ENCODE measurements around the gene AGMO. TPM values are rescaled to one million over a fixed set of nuclear protein-coding genes. Genes with fewer than 3 reads are reported as not detected.

Gene AGMO
- total RNA-seq, 1 experiment from 2014 or later, result 13.2 TPM

- no TSS peak for BruUV-seq (replicated peaks)
- H3K27me3 Mint-ChIP-seq (ENCODE audit: unreplicated experiment), result no peaks in the 10 kb centered on the region
- intact Hi-C loops (cut with micrococcal nuclease; ENCODE audit: unreplicated experiment), result no loop called here
- no peak for TF ChIP-seq CTCF (IDR thresholded peaks at IDR 0.05; ENCODE audit: unreplicated experiment)
- DNase-seq, result no peak
- H3K36me3 Mint-ChIP-seq (ENCODE audit: insufficient read depth, unreplicated experiment), result no peaks in the 10 kb centered on the region
- H3K4me1 Mint-ChIP-seq (ENCODE audit: low read depth, unreplicated experiment), result no peaks in the 10 kb centered on the region
- H3K27ac Mint-ChIP-seq (ENCODE audit: unreplicated experiment), result no peak overlapping the region
- CTCF ChIA-PET, result interaction anchor here (0.6 kb wide), 1 partner anchor 89 kb away, joined by 4 read pairs; no protein-coding TSS in a partner anchor
- H3K9me3 Mint-ChIP-seq (ENCODE audit: low read depth, unreplicated experiment), result peaks cover 5% of the 10 kb centered on the region
- no peak overlapping the region for H3K4me3 Mint-ChIP-seq (ENCODE audit: low read depth, unreplicated experiment)
These were observed 165.3 kb downstream of the AGMO start for GRCh38 chr7:15396210-15397158.

- no peaks in the 10 kb centered on the region for H3K4me1 Mint-ChIP-seq (ENCODE audit: low read depth, unreplicated experiment)
- CTCF ChIA-PET, result interaction anchor here (1.1 kb wide), 1 partner anchor 10 kb away, joined by 5 read pairs; no protein-coding TSS in a partner anchor
- no peak overlapping the region for H3K27ac Mint-ChIP-seq (ENCODE audit: unreplicated experiment)
- no peak overlapping the region for H3K4me3 Mint-ChIP-seq (ENCODE audit: low read depth, unreplicated experiment)
- no peaks in the 10 kb centered on the region for H3K9me3 Mint-ChIP-seq (ENCODE audit: low read depth, unreplicated experiment)
- H3K27me3 Mint-ChIP-seq (ENCODE audit: unreplicated experiment), result no peaks in the 10 kb centered on the region
- BruUV-seq (replicated peaks), result no TSS peak
- no peaks in the 10 kb centered on the region for H3K36me3 Mint-ChIP-seq (ENCODE audit: insufficient read depth, unreplicated experiment)
- intact Hi-C loops (cut with micrococcal nuclease; ENCODE audit: unreplicated experiment), result no loop called here
- DNase-seq, result no peak
- no peak for TF ChIP-seq CTCF (IDR thresholded peaks at IDR 0.05; ENCODE audit: unreplicated experiment)
These were observed 172.7 kb downstream of the AGMO start for GRCh38 chr7:15389073-15389472.

- no peaks in the 10 kb centered on the region for H3K36me3 Mint-ChIP-seq (ENCODE audit: insufficient read depth, unreplicated experiment)
- BruUV-seq (replicated peaks), result no TSS peak
- H3K27ac Mint-ChIP-seq (ENCODE audit: unreplicated experiment), result peak overlapping the region; percentile 16
- peak overlapping the region; percentile 14 for H3K4me3 Mint-ChIP-seq (ENCODE audit: low read depth, unreplicated experiment)
- H3K4me1 Mint-ChIP-seq (ENCODE audit: low read depth, unreplicated experiment), result peaks cover 29% of the 10 kb centered on the region
- TF ChIP-seq CTCF (IDR thresholded peaks at IDR 0.05; ENCODE audit: unreplicated experiment), result no peak
- CTCF ChIA-PET, result no interaction called here
- no peak for DNase-seq
- intact Hi-C loops (cut with micrococcal nuclease; ENCODE audit: unreplicated experiment), result no loop called here
- H3K27me3 Mint-ChIP-seq (ENCODE audit: unreplicated experiment), result no peaks in the 10 kb centered on the region
- H3K9me3 Mint-ChIP-seq (ENCODE audit: low read depth, unreplicated experiment), result no peaks in the 10 kb centered on the region
These were observed 183.2 kb downstream of the AGMO start for GRCh38 chr7:15378494-15379145.

- no peak for DNase-seq
- Mint-ChIP-seq H3K9me3 (ENCODE audit: low read depth, unreplicated experiment) (no peaks in the 10 kb centered on the region), H3K27me3 (ENCODE audit: unreplicated experiment) (no peaks in the 10 kb centered on the region), H3K4me1 (ENCODE audit: low read depth, unreplicated experiment) (peaks cover 29% of the 10 kb centered on the region), H3K36me3 (ENCODE audit: insufficient read depth, unreplicated experiment) (no peaks in the 10 kb centered on the region), H3K4me3 (ENCODE audit: low read depth, unreplicated experiment) (no peak overlapping the region), H3K27ac (ENCODE audit: unreplicated experiment) (no peak overlapping the region)
- no TSS peak for BruUV-seq (replicated peaks)
- intact Hi-C loops (cut with micrococcal nuclease; ENCODE audit: unreplicated experiment), result no loop called here
- no peak for TF ChIP-seq CTCF (IDR thresholded peaks at IDR 0.05; ENCODE audit: unreplicated experiment)
- CTCF ChIA-PET, result interaction anchor here (1.1 kb wide), 1 partner anchor 14 kb away, joined by 3 read pairs; no protein-coding TSS in a partner anchor
These were observed 185.2 kb downstream of the AGMO start for GRCh38 chr7:15376600-15376999.

Measured in Calu3 (cell line).